HUES6 (cell line): Measurements from ENCODE around the gene STX18.

Experiments
- H3K27ac ChIP-seq: 2 replicates; pipeline ENCODE4 v1.7.0; 2013; ENCODE audit warnings: low read depth, mild to moderate bottlenecking, low read length, inconsistent platforms
- H3K27me3 ChIP-seq: 2 replicates; pipeline ENCODE4 v1.6.1; 2013; ENCODE audit warnings: low read length; ENCODE audit not compliant: control insufficient read depth, insufficient read depth
- H3K36me3 ChIP-seq: 2 replicates; pipeline ENCODE4 v1.6.1; 2013; ENCODE audit warnings: low read length; ENCODE audit not compliant: control insufficient read depth, insufficient read depth
- H3K4me1 ChIP-seq: 2 replicates; pipeline ENCODE4 v1.6.1; 2013; ENCODE audit warnings: low read length; ENCODE audit not compliant: control insufficient read depth, insufficient read depth
- H3K4me3 ChIP-seq: 2 replicates; pipeline ENCODE4 v1.5.1; 2013; ENCODE audit warnings: low read depth, low read length
- H3K9ac ChIP-seq: one replicate; pipeline ENCODE4 v1.6.1; 2013; ENCODE audit warnings: mild to moderate bottlenecking, low read length
- H3K9me3 ChIP-seq: 2 replicates; pipeline ENCODE4 v1.6.1; 2013; ENCODE audit warnings: low read depth, low read length; ENCODE audit not compliant: control insufficient read depth, insufficient read depth

Gene STX18

DNA sequence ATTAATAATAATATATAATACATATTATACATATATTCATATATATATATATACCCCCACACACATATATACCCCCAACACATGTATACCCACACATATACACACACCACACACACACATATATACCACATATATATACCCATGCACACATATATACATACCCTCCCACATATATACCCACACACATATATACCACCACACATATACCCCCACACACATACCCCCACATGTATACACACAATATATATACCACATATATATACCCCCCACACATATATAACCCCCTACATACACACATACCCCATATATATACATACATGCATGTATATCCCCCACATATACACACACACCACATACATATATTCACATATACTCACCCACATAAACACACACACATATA, 103.0 kb downstream of the STX18 start:
- H3K36me3 ChIP-seq = peaks cover 12% of the 10 kb centered on the region
- H3K9ac ChIP-seq = no peak overlapping the region
- H3K4me3 ChIP-seq = no peak overlapping the region
- H3K4me1 ChIP-seq = peaks cover 1% of the 10 kb centered on the region; the same call in 1 of the 2 replicates
- H3K9me3 ChIP-seq = no peaks in the 10 kb centered on the region
- H3K27ac ChIP-seq = no peak overlapping the region
- no peaks in the 10 kb centered on the region for H3K27me3 ChIP-seq

GRCh38 chr4:4437798-4438470, 103.9 kb downstream of the STX18 start:
- Histone ChIP-seq H3K27me3 (no peaks in the 10 kb centered on the region), H3K9me3 (no peaks in the 10 kb centered on the region), H3K27ac (no peak overlapping the region), H3K36me3 (peaks cover 13% of the 10 kb centered on the region), H3K4me1 (no peaks in the 10 kb centered on the region), H3K4me3 (no peak overlapping the region), H3K9ac (no peak overlapping the region)

DNA sequence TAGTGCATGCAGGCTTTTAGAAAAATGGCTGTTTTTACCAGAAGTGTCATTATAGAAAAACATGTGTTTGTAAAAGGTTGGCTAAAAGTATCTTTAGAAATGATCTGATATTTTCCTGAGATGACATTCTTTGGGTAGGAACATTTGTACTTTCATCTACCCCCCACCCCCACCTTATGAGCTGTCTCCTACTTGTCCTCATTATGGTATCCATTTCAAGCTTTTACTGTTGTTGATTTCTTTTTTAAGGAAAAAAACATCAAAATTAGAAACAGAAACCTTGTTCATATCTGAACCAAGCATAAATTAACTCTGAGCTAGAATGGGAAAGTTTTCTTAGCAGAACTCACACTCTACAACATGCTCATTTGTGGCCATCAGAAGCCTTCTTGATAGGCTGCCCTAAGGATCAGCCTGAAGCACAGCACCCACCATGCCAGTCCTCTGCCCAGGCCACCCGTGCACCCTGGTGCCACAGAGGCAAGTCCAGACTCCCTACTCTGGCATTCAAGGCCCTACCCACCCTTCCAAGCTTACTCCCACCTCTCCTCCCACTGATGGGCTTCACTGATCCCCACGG, 105.5 kb downstream of the STX18 start:
- Histone ChIP-seq H3K27me3 (no peaks in the 10 kb centered on the region), H3K9ac (no peak overlapping the region), H3K9me3 (no peaks in the 10 kb centered on the region), H3K4me3 (no peak overlapping the region), H3K36me3 (peaks cover 18% of the 10 kb centered on the region), H3K27ac (no peak overlapping the region), H3K4me1 (no peaks in the 10 kb centered on the region)

DNA sequence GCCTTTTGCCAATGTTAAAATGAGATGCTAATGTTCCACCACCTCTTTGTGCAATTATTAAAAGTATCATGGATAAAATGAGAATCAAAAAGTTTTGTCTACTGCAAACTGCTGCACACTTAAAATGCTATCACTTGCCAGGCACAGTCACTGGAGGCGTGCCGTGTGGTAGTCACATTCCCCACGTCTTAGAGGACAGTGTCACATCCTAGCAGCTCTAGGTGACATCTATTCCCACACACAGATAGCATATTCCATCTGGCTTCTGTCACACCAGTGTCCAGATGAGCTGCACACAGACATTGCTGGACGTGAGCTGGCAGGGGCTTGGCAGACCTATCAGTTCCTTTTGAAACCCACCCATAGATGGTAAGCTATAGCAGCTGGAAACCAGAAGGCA, 107.9 kb downstream of the STX18 start:
- no peak overlapping the region for H3K9ac ChIP-seq
- peaks cover 7% of the 10 kb centered on the region; the same call in 1 of the 2 replicates for H3K27me3 ChIP-seq
- no peak overlapping the region for H3K4me3 ChIP-seq
- H3K36me3 ChIP-seq = peaks cover 18% of the 10 kb centered on the region
- H3K4me1 ChIP-seq = peaks cover 1% of the 10 kb centered on the region; the same call in 1 of the 2 replicates
- H3K9me3 ChIP-seq = no peaks in the 10 kb centered on the region
- H3K27ac ChIP-seq = no peak overlapping the region

DNA sequence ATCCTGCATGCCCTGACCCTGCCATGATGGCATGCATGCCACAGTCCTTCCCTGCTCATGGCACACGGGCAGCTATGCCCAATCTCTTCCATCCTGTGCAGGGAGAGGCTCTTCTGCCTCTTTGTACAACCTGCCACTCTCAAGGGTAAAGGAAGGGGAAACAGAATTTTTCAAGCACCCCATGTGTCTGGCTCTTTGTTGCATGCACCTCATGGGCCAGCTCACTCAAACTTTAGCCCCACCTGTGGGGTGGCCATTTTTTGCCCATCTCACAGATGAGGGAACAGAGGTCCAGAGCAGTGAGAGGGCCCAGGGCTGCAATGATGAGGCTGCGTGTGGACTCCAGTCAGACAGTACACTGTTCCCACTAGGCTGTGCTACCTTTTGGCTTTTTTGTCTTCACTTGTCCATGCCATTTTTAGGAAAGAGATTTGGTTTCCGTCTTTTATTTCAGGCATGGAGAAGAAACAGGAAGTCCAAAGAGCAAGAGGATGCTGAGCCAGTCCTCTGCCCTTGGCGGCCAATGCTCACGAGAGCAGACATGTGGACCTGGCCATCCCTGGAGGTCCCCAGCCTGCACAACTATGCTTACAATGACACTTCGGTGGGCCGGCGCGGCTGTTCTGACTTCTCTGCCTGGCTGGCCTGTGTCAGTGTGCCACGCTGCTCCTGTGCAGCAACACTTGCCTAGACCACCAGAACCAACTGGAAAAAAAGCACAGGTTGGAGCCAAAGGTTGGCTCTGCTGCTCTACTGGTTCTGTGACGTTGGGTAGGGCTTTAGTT, 109.3 kb downstream of the STX18 start:
- Histone ChIP-seq H3K9ac (no peak overlapping the region), H3K27ac (no peak overlapping the region), H3K27me3 (peaks cover 11% of the 10 kb centered on the region; the same call in 1 of the 2 replicates), H3K9me3 (no peaks in the 10 kb centered on the region), H3K36me3 (peaks cover 10% of the 10 kb centered on the region), H3K4me3 (no peak overlapping the region), H3K4me1 (peaks cover 15% of the 10 kb centered on the region)

GRCh38 chr4:4430492-4431195, 111.2 kb downstream of the STX18 start:
- Histone ChIP-seq H3K4me3 (no peak overlapping the region), H3K27me3 (peaks cover 11% of the 10 kb centered on the region; the same call in 1 of the 2 replicates), H3K36me3 (peaks cover 8% of the 10 kb centered on the region), H3K4me1 (peaks cover 33% of the 10 kb centered on the region), H3K27ac (no peak overlapping the region), H3K9ac (no peak overlapping the region), H3K9me3 (no peaks in the 10 kb centered on the region)

DNA sequence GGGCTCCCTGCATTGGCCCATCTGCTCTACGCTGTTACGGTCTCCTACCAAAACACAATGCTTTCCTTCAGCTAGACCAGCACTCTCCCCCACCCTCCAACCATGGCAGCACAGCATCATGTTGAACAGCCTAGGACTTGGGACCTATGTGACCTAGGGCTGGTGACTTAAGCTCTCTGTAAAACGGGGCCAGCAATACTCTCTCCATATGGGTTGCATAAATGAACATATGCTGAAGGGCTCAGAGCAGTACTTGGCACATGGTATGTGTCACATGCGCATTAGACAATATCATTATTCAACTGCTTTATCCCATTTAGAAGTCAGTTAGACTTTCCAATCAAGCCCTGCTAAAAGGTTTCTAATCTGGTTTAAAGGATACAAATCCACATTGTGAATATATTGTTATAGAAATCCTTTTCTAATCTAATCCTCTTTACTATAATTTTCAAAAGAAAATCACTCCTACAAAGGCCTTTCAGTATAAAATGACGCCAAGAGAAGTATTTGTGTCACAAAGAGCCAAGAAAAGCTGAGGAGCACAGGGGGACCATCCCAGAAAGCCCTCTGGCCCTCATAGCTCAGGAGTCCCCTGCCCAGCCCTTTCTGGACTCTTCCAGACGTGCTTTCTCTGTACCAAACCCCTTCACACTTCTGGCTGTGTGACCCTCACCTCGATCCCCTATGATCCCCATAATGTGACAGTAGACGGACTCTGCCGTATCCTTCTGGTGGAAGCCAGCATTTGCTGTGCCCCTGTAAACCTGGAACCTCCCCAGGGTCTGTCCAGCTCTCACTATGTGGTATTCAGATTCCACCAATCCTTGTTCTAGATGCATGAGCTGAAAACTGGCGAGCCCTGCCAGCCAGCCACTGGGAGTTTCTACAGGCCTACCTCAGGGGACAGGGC, 112.6 kb downstream of the STX18 start:
- Histone ChIP-seq H3K4me1 (peaks cover 44% of the 10 kb centered on the region), H3K27ac (no peak overlapping the region), H3K4me3 (no peak overlapping the region), H3K27me3 (peaks cover 11% of the 10 kb centered on the region; the same call in 1 of the 2 replicates), H3K9me3 (no peaks in the 10 kb centered on the region), H3K9ac (no peak overlapping the region), H3K36me3 (peaks cover 6% of the 10 kb centered on the region)

DNA sequence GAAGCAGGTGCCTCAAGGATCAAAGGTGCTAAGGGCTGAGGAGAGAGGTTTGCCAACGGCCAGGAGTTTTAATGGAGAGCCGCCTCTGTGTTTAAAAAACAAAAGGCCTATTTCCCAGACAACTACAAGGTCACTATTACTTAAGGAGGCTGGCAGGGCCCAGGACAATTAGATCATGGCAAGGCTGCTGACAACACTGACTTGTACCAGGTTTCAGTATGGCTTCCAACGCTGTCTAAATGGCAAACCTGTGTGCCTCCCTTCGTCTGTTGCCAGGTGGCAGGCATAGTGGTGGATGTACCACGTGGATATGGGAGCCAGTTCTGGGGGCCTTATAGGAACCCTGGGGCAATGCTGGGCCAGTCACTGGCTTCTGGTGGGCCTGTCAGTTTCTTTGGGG, 114.0 kb downstream of the STX18 start:
- Histone ChIP-seq H3K9me3 (no peaks in the 10 kb centered on the region), H3K4me3 (no peak overlapping the region; the same call in 1 of the 2 replicates), H3K4me1 (peaks cover 56% of the 10 kb centered on the region), H3K9ac (peak overlapping the region; percentile 9), H3K27ac (peak overlapping the region; percentile 13; the same call in 1 of the 2 replicates), H3K36me3 (peaks cover 5% of the 10 kb centered on the region), H3K27me3 (peaks cover 11% of the 10 kb centered on the region; the same call in 1 of the 2 replicates)

DNA sequence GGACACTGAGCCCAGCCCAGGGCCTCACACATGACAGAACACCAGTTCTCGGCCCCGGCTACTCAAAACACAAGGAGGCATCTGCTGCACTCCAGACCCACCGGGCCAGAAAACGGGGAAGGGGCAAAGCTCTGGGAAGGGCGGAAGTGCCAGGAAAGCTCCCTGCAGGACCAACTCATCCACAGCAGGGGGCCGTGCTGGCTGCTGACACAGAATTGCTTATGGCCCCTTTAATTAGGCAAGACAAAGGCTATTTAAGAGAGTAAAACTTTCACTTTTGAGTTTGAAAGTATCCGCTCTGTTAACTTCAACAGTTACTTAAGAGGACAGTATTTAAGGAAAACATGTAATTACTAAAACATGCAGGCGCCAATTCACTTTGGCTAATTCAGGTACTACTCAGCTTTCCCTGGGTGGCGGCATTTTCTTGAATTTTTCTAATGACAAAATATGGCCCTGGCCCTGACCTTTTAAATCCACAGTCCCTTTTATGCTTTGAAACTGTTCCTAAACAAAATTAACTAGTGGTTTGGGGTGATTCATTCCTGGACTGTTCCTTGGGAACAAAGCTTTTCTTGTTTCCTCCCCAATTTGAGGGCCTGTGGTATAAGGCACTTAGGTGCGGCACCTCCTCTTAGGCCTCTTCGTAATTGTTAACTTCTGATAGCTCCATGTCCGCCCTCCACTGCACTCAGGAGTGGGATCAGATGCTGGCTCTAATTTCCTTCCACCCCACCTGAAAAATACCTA, 114.6 kb downstream of the STX18 start:
- no peaks in the 10 kb centered on the region for H3K36me3 ChIP-seq
- no peaks in the 10 kb centered on the region for H3K9me3 ChIP-seq
- H3K4me1 ChIP-seq = peaks cover 56% of the 10 kb centered on the region
- peak overlapping the region; percentile 13; the same call in 1 of the 2 replicates for H3K27ac ChIP-seq
- peaks cover 11% of the 10 kb centered on the region; the same call in 1 of the 2 replicates for H3K27me3 ChIP-seq
- peak overlapping the region; percentile 25; the same call in 1 of the 2 replicates for H3K4me3 ChIP-seq
- H3K9ac ChIP-seq = peak overlapping the region; percentile 9
